Ovary (tissue), 9 donors: ENCODE data around the gene RACGAP1. TPM values are rescaled to one million over a fixed set of nuclear protein-coding genes. Genes with fewer than 3 reads are reported as not detected.

Experiments
- DNase-seq, 5 donors: peaks; one replicate each; pipeline ENCODE4 v3.0.0-alpha.2; 2019 to 2020
- H3K27ac ChIP-seq, 2 donors: fragments of 200-600 bp; one replicate each; pipeline versions ENCODE4 v1.5.1 to v1.8.0; 2019 to 2022
- H3K27me3 ChIP-seq: fragments of 200-600 bp; one replicate; pipeline ENCODE4 v1.8.0; 2022
- H3K36me3 ChIP-seq: fragments of 200-600 bp; sonication (generic); one replicate; pipeline ENCODE4 v1.5.1; 2019
- H3K4me1 ChIP-seq: one replicate; pipeline ENCODE4 v1.8.1; 2013; ENCODE audit warnings: mild to moderate bottlenecking, moderate library complexity; ENCODE audit not compliant: insufficient read depth
- H3K4me3 ChIP-seq: fragments of 200-600 bp; sonication (generic); one replicate; pipeline ENCODE4 v1.5.1; 2017
- H3K9me3 ChIP-seq, 2 donors: fragments of 200-600 bp in 1 of 2; sonication (generic) in 1 of 2; one replicate each; pipeline versions ENCODE4 v1.5.1 to v1.8.1; 2013 to 2019; ENCODE audit warnings: mild to moderate bottlenecking in 1 of 2, moderate library complexity in 1 of 2
- CTCF ChIP-seq, 3 donors: fragments of 450-650 bp in 2 of 3; fragments of 200-600 bp in 1 of 3; IDR thresholded peaks; one replicate each; pipeline versions ENCODE4 v1.5.1 to v1.8.0; 2016 to 2022; ENCODE audit warnings: antibody characterized with exemption in 3 of 3, mild to moderate bottlenecking in 1 of 3
- EP300 ChIP-seq: sonication (generic); formaldehyde crosslinking; IDR thresholded peaks from one replicate; pipeline ENCODE4 v1.6.1; 2017; ENCODE audit warnings: antibody characterized with exemption
- POLR2A ChIP-seq: fragments of 450-650 bp; IDR thresholded peaks from one replicate; pipeline ENCODE4 v1.6.1; 2017; ENCODE audit warnings: antibody characterized with exemption, mild to moderate bottlenecking, moderate library complexity
- WGBS, 3 donors: extraction: QIAGEN DNeasy Blood & Tissue Kit in 1 of 3; methylation state at CpG; one replicate each; pipeline versions ENCODE4 v1.1.5 to v1.1.7; 2013 to 2017; 5-methylcytosine and 5-hydroxymethylcytosine counted together
- intact Hi-C, 4 donors: fragments of 100-400 bp; cut with DNase I; formaldehyde crosslinking; loops; one replicate each; pipeline versions ENCODE4 v1.11.0 to v1.15.1; 2022 to 2023
- polyA plus RNA-seq, 2 donors: library from polyadenylated mRNA; stranded (reverse); fragments of 200-250 nt in 1 of 2; fragments of 350-450 nt in 1 of 2; fragmentation: Illumina TruSeq in 1 of 2; extraction: RNeasy Lipid Tissue Mini Kit (QIAGEN cat#74804) in 1 of 2; gene quantifications; one replicate each; pipeline ENCODE4 v1.2.3, GENCODE V29; 2013 to 2014
- total RNA-seq, 7 donors: library from RNA; depleted of rRNA in 2 of 7; stranded (reverse); fragments of >200 nt in 2 of 7; fragmentation: NEBNext Ultra II Directional in 3 of 7; extraction: Animal tissue kit (Norgen Biotek cat#: 25700) in 3 of 7; gene quantifications; one replicate each; pipeline versions ENCODE4 v1.1.0 to v1.2.4, GENCODE V29; 2016 to 2023
- donor health status: DM: no; HTN: no; CAD: no; lungs with moderate emphysema.
- donor health status: DM: no; HTN: no; CAD: no.
- donor health status: Bipolar disorder and iron deficiency.
- donor health status: DM: yes; HTN: yes; CAD: no.
- donor health status: DM: no; HTN: no; CAD: no.
- donor health status: DM: yes; HTN: yes; CAD: no.

Gene RACGAP1
- total and polyA plus RNA-seq, 9 donors = 2.1 to 10.8 (median 3.8) TPM

- 86 to 91% (median 88%) methylated on average over 7 of the region's 7 CpGs for WGBS, 3 donors
- H3K36me3 ChIP-seq = no peaks in the 10 kb centered on the region
- DNase-seq = peak in 1 of 5 donors; percentile 5
- peaks cover 2% of the 10 kb centered on the region for H3K4me1 ChIP-seq
- H3K9me3 ChIP-seq = no peaks in the 10 kb centered on the region
- intact Hi-C loops = no loop called here
- H3K4me3 ChIP-seq = no peak overlapping the region
- H3K27me3 ChIP-seq = no peaks in the 10 kb centered on the region
- TF ChIP-seq EP300 (no peak), CTCF (IDR thresholded peaks at IDR 0.05) (no peak), POLR2A (no peak)
- no peak overlapping the region for H3K27ac ChIP-seq
Measured at GRCh38 chr12:50047693-50048250, 22.5 kb upstream of the RACGAP1 start.

- intact Hi-C loops = no loop called here
- no peak for DNase-seq
Measured at GRCh38 chr12:50043854-50044253, 18.6 kb upstream of the RACGAP1 start.

GRCh38 chr12:50043308-50043707 lies 18.0 kb upstream of the RACGAP1 start:
- Histone ChIP-seq H3K36me3 (no peaks in the 10 kb centered on the region), H3K4me3 (no peak overlapping the region), H3K4me1 (no peaks in the 10 kb centered on the region), H3K27me3 (no peaks in the 10 kb centered on the region), H3K9me3 (no peaks in the 10 kb centered on the region), H3K27ac (no peak overlapping the region)
- intact Hi-C loops = no loop called here
- TF ChIP-seq CTCF (IDR thresholded peaks at IDR 0.05) = no peak
- TF ChIP-seq POLR2A = no peak
- TF ChIP-seq EP300 = no peak
- DNase-seq = no peak
- WGBS, 3 donors = 89 to 98% (median 90%) methylated on average over 2 of the region's 2 CpGs

More at GRCh38 chr12:50043854-50044253, 18.6 kb upstream of the RACGAP1 start:
- 64 to 77% (median 67%) methylated on average over 6 of the region's 6 CpGs for WGBS, 3 donors
- Histone ChIP-seq H3K9me3 (no peaks in the 10 kb centered on the region), H3K36me3 (no peaks in the 10 kb centered on the region), H3K27ac (no peak overlapping the region), H3K4me1 (no peaks in the 10 kb centered on the region), H3K27me3 (no peaks in the 10 kb centered on the region), H3K4me3 (no peak overlapping the region)
- TF ChIP-seq POLR2A (no peak), CTCF (IDR thresholded peaks at IDR 0.05) (no peak), EP300 (no peak)

- intact Hi-C loops = no loop called here
- H3K4me1 ChIP-seq = no peaks in the 10 kb centered on the region
- no peak for TF ChIP-seq EP300
- TF ChIP-seq POLR2A = no peak
- no peak for TF ChIP-seq CTCF (IDR thresholded peaks at IDR 0.05)
- H3K9me3 ChIP-seq = no peaks in the 10 kb centered on the region
- no peak for DNase-seq
- H3K36me3 ChIP-seq = no peaks in the 10 kb centered on the region
- no peak overlapping the region for H3K4me3 ChIP-seq
- H3K27me3 ChIP-seq = no peaks in the 10 kb centered on the region
- no peak overlapping the region for H3K27ac ChIP-seq
- 84 to 93% (median 86%) methylated on average over 6 of the region's 6 CpGs for WGBS, 3 donors
Measured at GRCh38 chr12:50042693-50043092, 17.4 kb upstream of the RACGAP1 start.
